HG02759 (cell line): ENCODE results near the gene PIK3R3.
"Not testable (repeated sequence)": the region's sequence is repeated elsewhere in the genome, so short reads cannot be mapped to it uniquely, and the experiment has no call there.

Experiments
- ATAC-seq: cut with Tn5 transposase; IDR thresholded peaks from one replicate; pipeline ENCODE4 v1.9.1; 2021; ENCODE audit warnings: mild to moderate bottlenecking, moderate library complexity; ENCODE audit not compliant: unreplicated experiment

PIK3R3 gene

GRCh38 chr1:46113948-46114347 lies 18.5 kb downstream of the PIK3R3 start:
- no peak for ATAC-seq

- no peak for ATAC-seq
Observed at GRCh38 chr1:46112108-46112507, 20.3 kb downstream of the PIK3R3 start.

GRCh38 chr1:46110521-46110920 lies 21.9 kb downstream of the PIK3R3 start:
- no peak for ATAC-seq

GRCh38 chr1:46102769-46103476 lies 29.5 kb downstream of the PIK3R3 start:
- no peak for ATAC-seq

- no peak for ATAC-seq
Observed at GRCh38 chr1:46099215-46099614, 33.2 kb downstream of the PIK3R3 start.

GRCh38 chr1:46098027-46098712 lies 34.3 kb downstream of the PIK3R3 start:
- ATAC-seq = no peak

- no peak for ATAC-seq
Observed at GRCh38 chr1:46097149-46097472, 35.3 kb downstream of the PIK3R3 start.

GRCh38 chr1:46096269-46097148 lies 35.9 kb downstream of the PIK3R3 start:
- ATAC-seq = no peak

- ATAC-seq = not testable (repeated sequence)
Observed at GRCh38 chr1:46095110-46095509, 37.3 kb downstream of the PIK3R3 start.

- ATAC-seq = no peak
Observed at GRCh38 chr1:46094471-46095005, 37.9 kb downstream of the PIK3R3 start.

GRCh38 chr1:46093832-46094231 lies 38.6 kb downstream of the PIK3R3 start:
- ATAC-seq = not testable (repeated sequence)

GRCh38 chr1:46087891-46088290 lies 44.5 kb downstream of the PIK3R3 start:
- no peak for ATAC-seq

- ATAC-seq = no peak
Observed at GRCh38 chr1:46086576-46086975, 45.9 kb downstream of the PIK3R3 start.

GRCh38 chr1:46084553-46085451 lies 47.6 kb downstream of the PIK3R3 start:
- ATAC-seq = no peak

- no peak for ATAC-seq
Observed at GRCh38 chr1:46083579-46083978, 48.9 kb downstream of the PIK3R3 start.

GRCh38 chr1:46081619-46082018 lies 50.8 kb downstream of the PIK3R3 start:
- no peak for ATAC-seq

GRCh38 chr1:46081206-46081605 lies 51.2 kb downstream of the PIK3R3 start:
- no peak for ATAC-seq

GRCh38 chr1:46080257-46080656 lies 52.2 kb downstream of the PIK3R3 start:
- ATAC-seq = no peak

GRCh38 chr1:46077644-46078043 lies 54.8 kb downstream of the PIK3R3 start:
- no peak for ATAC-seq

GRCh38 chr1:46076343-46076742 lies 56.1 kb downstream of the PIK3R3 start:
- ATAC-seq = no peak
